Measurements from ENCODE around the gene NR1D1.
A peak's percentile ranks its signal among the peaks of the same experiment; 100 is the strongest.

NR1D1 gene

DNA sequence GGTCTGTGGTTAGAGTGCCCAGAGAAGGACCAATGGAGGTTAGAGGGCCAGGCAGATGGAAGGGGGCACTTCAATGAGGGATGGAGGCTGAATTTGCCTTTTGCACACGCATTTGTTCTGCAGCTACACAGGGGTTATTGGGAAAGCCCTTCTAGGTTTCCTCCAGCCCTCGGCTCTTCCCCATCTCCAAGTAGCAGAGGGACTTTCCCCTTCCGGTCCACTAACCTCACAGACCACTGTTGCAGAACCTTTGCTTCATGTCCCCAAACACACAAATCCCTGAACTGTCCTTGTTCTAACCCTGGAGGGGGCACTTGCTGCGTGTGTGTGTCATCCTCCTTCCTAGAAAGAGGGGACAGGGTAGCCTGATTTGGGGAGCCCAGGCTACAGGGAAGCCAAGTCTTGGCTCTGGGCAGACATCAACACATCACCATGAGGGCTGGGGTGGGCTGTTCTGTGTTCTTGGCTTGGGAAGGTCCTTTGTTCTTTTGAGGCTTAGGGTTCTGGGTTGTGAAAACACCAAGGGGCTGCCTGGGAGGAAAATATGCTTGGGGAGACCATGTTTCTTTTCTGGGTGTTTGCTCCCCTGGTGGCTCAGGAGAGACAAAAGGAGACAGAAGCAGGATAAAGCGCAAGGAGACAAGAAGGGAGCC lies 7.3 kb upstream of the NR1D1 start:
- Histone ChIP-seq H2AK5ac (ENCODE audit: low read length, severe bottlenecking) (peak overlapping the region; percentile 42), H3K4me3 (ENCODE audit: insufficient read depth in 1 of 2, low read depth in 1 of 2, low read length in 2 of 2) (peak overlapping the region in 1 of 2 experiments; percentile 41), H3K23ac (ENCODE audit: low read length in 2 of 2) (peak overlapping the region; percentile 25 to 84), H3K18ac (ENCODE audit: low read depth in 1 of 2, low read length in 2 of 2) (peak overlapping the region; percentile 91 to 97), H3K4me2 (ENCODE audit: low read length, poor library complexity, severe bottlenecking) (no peak overlapping the region), H2BK12ac (ENCODE audit: low read length in 2 of 2) (peak overlapping the region; percentile 97 to 98), H3K27ac (ENCODE audit: low read length, poor library complexity, severe bottlenecking) (no peak overlapping the region), H3K27me3 (ENCODE audit: control insufficient read depth in 1 of 2, insufficient read depth in 1 of 2, low read length in 2 of 2) (no peaks in the 10 kb centered on the region), H3K9ac (ENCODE audit: low read length) (peak overlapping the region; percentile 88), H3K36me3 (ENCODE audit: control insufficient read depth in 1 of 2, insufficient read depth in 2 of 2, low read depth in 1 of 2, low read length in 2 of 2) (no peaks in the 10 kb centered on the region), H3K14ac (ENCODE audit: low read length in 2 of 2) (peak overlapping the region in 1 of 2 experiments; percentile 91), H2AFZ (ENCODE audit: low read depth, low read length) (peak overlapping the region; percentile 3), H3K4me1 (ENCODE audit: control insufficient read depth, insufficient read depth, low read depth, low read length) (peaks cover 30% of the 10 kb centered on the region), H4K8ac (ENCODE audit: low read length) (peak overlapping the region; percentile 98), H2BK120ac (ENCODE audit: low read depth, low read length) (peak overlapping the region; percentile 97), H3K9me3 (ENCODE audit: control insufficient read depth, low read length) (no peaks in the 10 kb centered on the region), H4K91ac (ENCODE audit: low read length) (peak overlapping the region; percentile 97), H3K4ac (ENCODE audit: low read depth in 1 of 2, low read length in 2 of 2) (peak overlapping the region; percentile 91 to 98), H2BK5ac (ENCODE audit: low read depth, low read length, poor library complexity, severe bottlenecking) (no peak overlapping the region), H2BK15ac (ENCODE audit: low read depth, poor library complexity, severe bottlenecking) (peak overlapping the region; percentile 92), H3K79me1 (replicated peaks; ENCODE audit: low read length, poor library complexity, severe bottlenecking) (peaks cover 2% of the 10 kb centered on the region)
- DNase-seq = peak; percentile 78
- 49% methylated on average over 5 of the region's 5 CpGs for WGBS

DNA sequence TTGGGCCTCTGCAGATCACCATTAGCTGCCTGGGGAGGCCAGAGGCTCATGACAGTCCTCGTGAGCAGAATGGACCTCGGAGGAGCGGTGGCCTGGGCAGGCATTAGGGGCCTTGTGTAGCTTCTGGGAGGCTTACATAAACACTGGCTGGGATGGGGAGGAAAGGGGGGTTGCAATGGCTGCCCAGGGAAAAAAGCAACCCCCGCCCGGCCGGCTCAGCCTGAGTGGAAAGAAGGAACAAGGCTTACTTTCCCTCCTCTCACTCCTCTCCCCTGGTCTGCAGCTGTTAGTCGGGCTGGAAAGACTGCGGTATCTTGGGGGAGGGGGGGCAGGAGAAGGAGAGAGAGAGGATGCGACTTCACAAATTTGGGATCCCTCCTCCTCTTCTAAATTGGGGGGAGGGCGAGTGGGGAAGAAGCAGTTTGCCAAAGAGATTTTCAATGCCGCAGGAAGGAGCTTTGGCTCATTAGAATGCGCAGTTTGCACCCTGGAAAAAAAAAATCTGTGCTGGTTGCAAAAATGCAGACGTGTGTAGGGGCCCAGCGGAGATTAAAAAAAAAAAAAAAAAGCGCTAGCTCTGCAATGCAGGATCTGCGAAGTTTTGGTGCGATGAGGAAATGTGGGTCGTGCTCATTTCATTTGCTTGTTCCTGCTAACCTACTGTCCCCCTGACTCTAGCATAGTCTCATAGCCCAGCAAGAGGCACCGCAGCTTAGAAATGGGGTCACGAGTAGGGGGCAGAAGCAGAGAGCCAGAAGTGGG lies 6.6 kb upstream of the NR1D1 start:
- no peak overlapping the region for H2BK5ac ChIP-seq (ENCODE audit: low read depth, low read length, poor library complexity, severe bottlenecking)
- 34% methylated on average over 13 of the region's 20 CpGs for WGBS

DNA sequence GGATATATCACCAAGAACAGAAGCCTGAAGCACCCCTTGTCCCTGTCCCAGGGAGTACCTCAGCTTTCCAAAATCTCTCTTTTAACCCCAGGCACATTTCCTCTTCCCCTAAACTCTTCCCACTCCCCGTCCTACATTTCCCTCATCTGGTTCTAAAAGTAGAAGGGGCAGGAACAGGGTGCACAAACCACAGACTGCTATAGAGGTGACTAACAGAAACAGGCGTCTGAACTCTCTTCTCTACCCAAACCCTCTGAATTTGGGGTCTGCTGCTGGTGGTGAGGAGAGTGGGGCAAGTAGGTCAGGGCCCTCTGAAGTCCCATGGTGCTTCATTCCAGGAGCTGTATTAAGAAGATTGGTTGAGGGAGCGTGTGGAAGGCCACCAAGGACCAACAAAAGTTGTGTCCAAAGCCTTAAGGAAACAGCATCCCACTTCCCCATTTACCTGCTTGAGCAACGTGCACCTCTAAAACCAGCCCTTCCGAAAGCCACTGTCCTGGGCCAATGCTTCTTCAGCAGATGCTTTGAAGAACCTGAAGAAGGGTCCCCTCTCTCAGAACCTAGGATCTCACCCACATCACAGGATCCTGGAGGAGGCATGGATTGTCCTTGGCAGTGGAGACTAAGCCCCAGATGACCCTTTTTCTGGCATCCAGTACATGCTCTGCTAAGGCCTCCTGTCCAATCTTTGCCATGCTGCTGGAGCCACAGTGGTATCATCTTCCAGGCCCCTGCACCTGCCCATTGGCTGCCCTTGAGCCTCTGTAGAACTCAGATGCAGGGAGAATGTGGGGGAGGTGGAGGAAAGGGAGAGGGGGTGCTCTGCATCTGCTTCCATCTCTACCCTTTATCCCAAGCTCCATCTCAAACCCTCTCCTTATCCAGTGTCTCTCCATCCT lies 5.7 kb upstream of the NR1D1 start:
- H3K79me1 ChIP-seq (replicated peaks; ENCODE audit: low read length, poor library complexity, severe bottlenecking) = no peaks in the 10 kb centered on the region
- H3K36me3 ChIP-seq (ENCODE audit: control insufficient read depth in 1 of 2, insufficient read depth in 2 of 2, low read depth in 1 of 2, low read length in 2 of 2) = no peaks in the 10 kb centered on the region
- no peak overlapping the region for H2AFZ ChIP-seq (ENCODE audit: low read depth, low read length)
- no peak overlapping the region for H2AK5ac ChIP-seq (ENCODE audit: low read length, severe bottlenecking)
- H2BK5ac ChIP-seq (ENCODE audit: low read depth, low read length, poor library complexity, severe bottlenecking) = no peak overlapping the region
- 97% methylated on average over 3 of the region's 5 CpGs for WGBS
- no peak overlapping the region for H3K4me3 ChIP-seq (ENCODE audit: insufficient read depth in 1 of 2, low read depth in 1 of 2, low read length in 2 of 2)
- no peaks in the 10 kb centered on the region for H3K27me3 ChIP-seq (ENCODE audit: control insufficient read depth in 1 of 2, insufficient read depth in 1 of 2, low read length in 2 of 2)
- no peak overlapping the region for H3K23ac ChIP-seq (ENCODE audit: low read length in 2 of 2)
- peaks cover 20% of the 10 kb centered on the region for H3K4me1 ChIP-seq (ENCODE audit: control insufficient read depth, insufficient read depth, low read depth, low read length)
- H3K14ac ChIP-seq (ENCODE audit: low read length in 2 of 2) = no peak overlapping the region
- H2BK15ac ChIP-seq (ENCODE audit: low read depth, poor library complexity, severe bottlenecking) = peak overlapping the region; percentile 45
- peak overlapping the region; percentile 12 to 39 for H3K4ac ChIP-seq (ENCODE audit: low read depth in 1 of 2, low read length in 2 of 2)
- no peak overlapping the region for H3K4me2 ChIP-seq (ENCODE audit: low read length, poor library complexity, severe bottlenecking)
- peak overlapping the region; percentile 20 to 23 for H2BK12ac ChIP-seq (ENCODE audit: low read length in 2 of 2)
- peak overlapping the region; percentile 88 for H3K9ac ChIP-seq (ENCODE audit: low read length)
- H3K9me3 ChIP-seq (ENCODE audit: control insufficient read depth, low read length) = no peaks in the 10 kb centered on the region
- no peak overlapping the region for H3K27ac ChIP-seq (ENCODE audit: low read length, poor library complexity, severe bottlenecking)
- no peak for DNase-seq
- H3K18ac ChIP-seq (ENCODE audit: low read depth in 1 of 2, low read length in 2 of 2) = peak overlapping the region; percentile 42 to 73
- H2BK120ac ChIP-seq (ENCODE audit: low read depth, low read length) = no peak overlapping the region
- peak overlapping the region; percentile 80 for H4K8ac ChIP-seq (ENCODE audit: low read length)
- H4K91ac ChIP-seq (ENCODE audit: low read length) = peak overlapping the region; percentile 62

More for the DNA sequence above, 6.6 kb upstream of the NR1D1 start:
- H3K9me3 ChIP-seq (ENCODE audit: control insufficient read depth, low read length) = no peaks in the 10 kb centered on the region
- peaks cover 27% of the 10 kb centered on the region for H3K4me1 ChIP-seq (ENCODE audit: control insufficient read depth, insufficient read depth, low read depth, low read length)
- peak overlapping the region in 1 of 2 experiments; percentile 41 for H3K4me3 ChIP-seq (ENCODE audit: insufficient read depth in 1 of 2, low read depth in 1 of 2, low read length in 2 of 2)
- H3K36me3 ChIP-seq (ENCODE audit: control insufficient read depth in 1 of 2, insufficient read depth in 2 of 2, low read depth in 1 of 2, low read length in 2 of 2) = no peaks in the 10 kb centered on the region
- H3K23ac ChIP-seq (ENCODE audit: low read length in 2 of 2) = peak overlapping the region in 1 of 2 experiments; percentile 31
- H4K91ac ChIP-seq (ENCODE audit: low read length) = peak overlapping the region; percentile 97
- peak overlapping the region; percentile 91 to 98 for H3K4ac ChIP-seq (ENCODE audit: low read depth in 1 of 2, low read length in 2 of 2)
- peak overlapping the region in 1 of 2 experiments; percentile 91 for H3K14ac ChIP-seq (ENCODE audit: low read length in 2 of 2)
- H2BK12ac ChIP-seq (ENCODE audit: low read length in 2 of 2) = peak overlapping the region; percentile 97 to 98
- peak overlapping the region; percentile 91 to 97 for H3K18ac ChIP-seq (ENCODE audit: low read depth in 1 of 2, low read length in 2 of 2)
- H2AK5ac ChIP-seq (ENCODE audit: low read length, severe bottlenecking) = no peak overlapping the region
- peak overlapping the region; percentile 88 for H3K9ac ChIP-seq (ENCODE audit: low read length)
- no peaks in the 10 kb centered on the region for H3K27me3 ChIP-seq (ENCODE audit: control insufficient read depth in 1 of 2, insufficient read depth in 1 of 2, low read length in 2 of 2)
- H3K27ac ChIP-seq (ENCODE audit: low read length, poor library complexity, severe bottlenecking) = no peak overlapping the region
- peak overlapping the region; percentile 3 for H2AFZ ChIP-seq (ENCODE audit: low read depth, low read length)
- peak overlapping the region; percentile 97 for H2BK120ac ChIP-seq (ENCODE audit: low read depth, low read length)
- peak; percentile 57 for DNase-seq
- H4K8ac ChIP-seq (ENCODE audit: low read length) = peak overlapping the region; percentile 98
- peak overlapping the region; percentile 92 for H2BK15ac ChIP-seq (ENCODE audit: low read depth, poor library complexity, severe bottlenecking)
- H3K4me2 ChIP-seq (ENCODE audit: low read length, poor library complexity, severe bottlenecking) = no peak overlapping the region
- H3K79me1 ChIP-seq (replicated peaks; ENCODE audit: low read length, poor library complexity, severe bottlenecking) = no peaks in the 10 kb centered on the region

Data from mesenchymal stem cell (in vitro differentiated cells and primary cell).